Skeletal muscle satellite cell (primary cell): ENCODE measurements around the gene RAB8B.

Experiments used
- H3K27me3 ChIP-seq: 2 replicates; pipeline ENCODE4 v1.7.0; 2013; ENCODE audit warnings: low read length; ENCODE audit not compliant: control insufficient read depth, insufficient read depth
- H3K36me3 ChIP-seq: 2 replicates; pipeline ENCODE4 v1.7.0; 2013; ENCODE audit warnings: mild to moderate bottlenecking, control low read depth, low read length; ENCODE audit not compliant: insufficient read depth
- H3K4me1 ChIP-seq: 2 replicates; pipeline ENCODE4 v1.7.0; 2013; ENCODE audit warnings: low read length; ENCODE audit not compliant: control insufficient read depth, insufficient read depth
- H3K4me2 ChIP-seq: 2 replicates; pipeline ENCODE4 v1.7.0; 2013; ENCODE audit warnings: mild to moderate bottlenecking, low read length
- H3K4me3 ChIP-seq: 2 replicates; pipeline ENCODE4 v1.7.0; 2013; ENCODE audit warnings: low read length
- H3K9ac ChIP-seq: 2 replicates; pipeline ENCODE4 v1.7.0; 2013; ENCODE audit warnings: mild to moderate bottlenecking, low read depth, low read length, moderate library complexity
- H3K9me3 ChIP-seq: replicated peaks from 2 replicates; pipeline ENCODE4 v1.7.0; 2013; ENCODE audit warnings: mild to moderate bottlenecking, control low read depth, low read length

The RAB8B gene

DNA sequence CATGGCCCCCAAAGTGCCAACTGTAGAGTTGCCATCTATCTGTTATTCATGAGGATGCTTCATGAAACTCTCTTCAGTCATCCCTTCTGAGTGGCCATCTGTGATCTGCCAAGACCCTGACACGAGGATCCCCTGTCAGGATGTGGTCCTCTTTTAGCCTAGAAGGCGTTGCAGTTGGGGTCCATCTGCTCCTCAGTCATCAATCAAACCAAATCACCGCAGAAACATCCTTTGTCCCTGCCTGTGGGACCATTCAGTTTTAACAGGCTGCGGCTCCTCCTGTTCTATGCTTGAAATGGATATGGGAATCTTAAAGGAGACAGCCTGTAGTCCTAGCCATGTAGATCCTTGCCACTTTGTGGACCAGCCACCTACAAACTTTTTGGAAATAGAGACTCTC is 26.2 kb upstream of the RAB8B start:
- H3K36me3 ChIP-seq: no peaks in the 10 kb centered on the region
- peaks cover 3% of the 10 kb centered on the region for H3K4me1 ChIP-seq
- no peak overlapping the region for H3K4me2 ChIP-seq
- no peaks in the 10 kb centered on the region for H3K27me3 ChIP-seq
- H3K9me3 ChIP-seq: no peaks in the 10 kb centered on the region
- H3K4me3 ChIP-seq: no peak overlapping the region
- no peak overlapping the region for H3K9ac ChIP-seq

- Histone ChIP-seq H3K4me3 (no peak overlapping the region), H3K27me3 (no peaks in the 10 kb centered on the region), H3K9ac (no peak overlapping the region), H3K9me3 (no peaks in the 10 kb centered on the region), H3K4me2 (no peak overlapping the region), H3K4me1 (no peaks in the 10 kb centered on the region), H3K36me3 (no peaks in the 10 kb centered on the region)
Observed at GRCh38 chr15:63165166-63165859, 24.1 kb upstream of the RAB8B start.

DNA sequence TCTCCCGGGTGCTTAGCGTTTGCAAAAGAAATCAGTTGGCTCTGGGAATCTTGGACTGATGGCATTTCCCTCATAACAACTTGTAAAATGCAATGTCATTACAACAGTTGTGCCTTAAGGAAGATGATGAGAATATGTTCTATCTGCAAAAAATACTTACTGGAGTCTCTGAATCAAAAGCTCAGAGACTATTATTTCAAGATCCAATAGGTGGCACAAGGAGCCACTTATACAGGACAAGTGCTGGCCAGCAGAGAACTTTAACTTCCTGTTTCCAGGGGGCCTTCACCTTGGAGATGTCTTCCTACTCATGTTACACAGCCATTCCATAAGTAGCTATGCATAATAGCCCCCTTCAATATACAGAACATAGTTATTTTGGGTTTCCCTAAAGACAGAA is 23.2 kb upstream of the RAB8B start:
- H3K27me3 ChIP-seq: no peaks in the 10 kb centered on the region
- no peaks in the 10 kb centered on the region for H3K9me3 ChIP-seq
- no peak overlapping the region for H3K9ac ChIP-seq
- no peaks in the 10 kb centered on the region for H3K36me3 ChIP-seq
- no peak overlapping the region for H3K4me2 ChIP-seq
- H3K4me1 ChIP-seq: no peaks in the 10 kb centered on the region
- H3K4me3 ChIP-seq: no peak overlapping the region

GRCh38 chr15:63169788-63170187 is 19.6 kb upstream of the RAB8B start:
- Histone ChIP-seq H3K4me1 (no peaks in the 10 kb centered on the region), H3K36me3 (no peaks in the 10 kb centered on the region), H3K9ac (no peak overlapping the region), H3K4me2 (no peak overlapping the region), H3K4me3 (no peak overlapping the region), H3K27me3 (no peaks in the 10 kb centered on the region), H3K9me3 (no peaks in the 10 kb centered on the region)

DNA sequence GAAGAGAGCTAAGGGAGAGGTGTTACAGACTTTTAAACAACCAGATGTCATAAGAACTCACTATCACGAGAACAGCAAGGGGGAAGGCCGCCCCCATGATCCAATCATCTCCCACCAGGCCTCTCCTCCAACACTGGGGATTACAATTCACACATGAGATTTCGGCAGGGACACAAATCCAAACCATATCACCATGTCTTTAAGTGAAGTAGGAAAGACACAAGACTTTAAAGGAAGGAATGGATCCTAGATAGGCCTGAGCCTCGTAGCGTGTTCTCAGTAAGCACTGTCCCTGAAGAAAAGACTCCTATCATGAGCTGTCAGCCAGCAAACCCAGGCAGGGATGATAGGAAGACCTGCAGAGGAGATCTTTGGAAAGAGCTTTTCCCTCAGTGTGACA is 17.0 kb upstream of the RAB8B start:
- H3K4me1 ChIP-seq: no peaks in the 10 kb centered on the region
- no peak overlapping the region for H3K9ac ChIP-seq
- H3K27me3 ChIP-seq: no peaks in the 10 kb centered on the region
- no peaks in the 10 kb centered on the region for H3K9me3 ChIP-seq
- no peak overlapping the region for H3K4me2 ChIP-seq
- H3K36me3 ChIP-seq: no peaks in the 10 kb centered on the region
- no peak overlapping the region for H3K4me3 ChIP-seq

- H3K4me1 ChIP-seq: no peaks in the 10 kb centered on the region
- no peak overlapping the region for H3K4me3 ChIP-seq
Observed at GRCh38 chr15:63172851-63173451, 16.5 kb upstream of the RAB8B start.

DNA sequence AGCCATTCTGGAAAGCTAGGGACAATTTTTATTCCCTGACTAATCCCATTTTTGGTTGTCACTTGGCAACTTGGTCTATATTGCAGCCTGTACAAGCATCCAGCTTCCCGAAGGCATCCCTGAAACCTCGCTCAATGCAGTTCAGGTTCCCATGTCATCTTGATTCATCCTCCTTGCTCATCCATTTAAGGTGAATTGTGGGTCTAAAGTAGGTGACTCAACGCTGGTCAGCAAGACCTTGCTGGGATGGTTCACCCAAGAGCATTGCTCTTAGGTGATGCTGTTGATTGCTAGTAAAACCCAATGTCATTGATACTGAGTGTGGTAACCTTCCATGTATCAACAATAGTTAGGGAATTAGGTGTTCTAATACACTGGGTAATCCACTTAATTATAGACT is 13.1 kb upstream of the RAB8B start:
- H3K4me2 ChIP-seq: no peak overlapping the region
- no peaks in the 10 kb centered on the region for H3K9me3 ChIP-seq
- H3K36me3 ChIP-seq: no peaks in the 10 kb centered on the region
- H3K9ac ChIP-seq: no peak overlapping the region
- no peaks in the 10 kb centered on the region for H3K27me3 ChIP-seq
- H3K4me1 ChIP-seq: no peaks in the 10 kb centered on the region
- H3K4me3 ChIP-seq: no peak overlapping the region

More at GRCh38 chr15:63172851-63173451, 16.5 kb upstream of the RAB8B start:
- Histone ChIP-seq H3K9ac (no peak overlapping the region), H3K9me3 (no peaks in the 10 kb centered on the region), H3K36me3 (no peaks in the 10 kb centered on the region), H3K27me3 (no peaks in the 10 kb centered on the region), H3K4me2 (no peak overlapping the region)

DNA sequence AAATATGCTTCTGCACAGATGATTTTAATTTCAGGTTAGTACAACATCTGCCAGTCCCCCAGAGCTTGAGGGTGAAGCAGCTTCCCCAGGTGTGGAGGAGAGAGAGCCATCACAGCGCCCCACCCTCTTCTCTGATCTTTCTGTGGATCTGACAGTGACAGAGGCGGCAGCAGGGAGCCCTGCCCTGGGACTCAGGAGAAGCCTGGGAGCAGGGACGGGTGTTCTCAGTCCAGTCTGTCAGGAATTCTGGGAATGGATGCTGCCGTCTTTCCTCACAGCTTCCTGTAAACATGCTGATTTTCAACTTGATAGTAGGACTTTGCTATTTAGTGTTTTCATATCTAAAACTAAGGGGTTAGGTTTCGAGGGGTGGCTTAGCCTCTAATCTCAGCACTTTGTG is 11.4 kb upstream of the RAB8B start:
- H3K9me3 ChIP-seq: no peaks in the 10 kb centered on the region

GRCh38 chr15:63180746-63181145 is 8.7 kb upstream of the RAB8B start:
- no peaks in the 10 kb centered on the region for H3K27me3 ChIP-seq
- no peak overlapping the region for H3K4me3 ChIP-seq
- H3K9me3 ChIP-seq: no peaks in the 10 kb centered on the region
- H3K4me2 ChIP-seq: no peak overlapping the region
- no peak overlapping the region for H3K9ac ChIP-seq
- H3K4me1 ChIP-seq: peaks cover 7% of the 10 kb centered on the region
- H3K36me3 ChIP-seq: no peaks in the 10 kb centered on the region

More for the DNA sequence above, 11.4 kb upstream of the RAB8B start:
- no peak overlapping the region for H3K4me2 ChIP-seq
- H3K4me1 ChIP-seq: no peaks in the 10 kb centered on the region
- no peaks in the 10 kb centered on the region for H3K36me3 ChIP-seq
- H3K27me3 ChIP-seq: no peaks in the 10 kb centered on the region
- no peak overlapping the region for H3K9ac ChIP-seq
- H3K4me3 ChIP-seq: no peak overlapping the region

DNA sequence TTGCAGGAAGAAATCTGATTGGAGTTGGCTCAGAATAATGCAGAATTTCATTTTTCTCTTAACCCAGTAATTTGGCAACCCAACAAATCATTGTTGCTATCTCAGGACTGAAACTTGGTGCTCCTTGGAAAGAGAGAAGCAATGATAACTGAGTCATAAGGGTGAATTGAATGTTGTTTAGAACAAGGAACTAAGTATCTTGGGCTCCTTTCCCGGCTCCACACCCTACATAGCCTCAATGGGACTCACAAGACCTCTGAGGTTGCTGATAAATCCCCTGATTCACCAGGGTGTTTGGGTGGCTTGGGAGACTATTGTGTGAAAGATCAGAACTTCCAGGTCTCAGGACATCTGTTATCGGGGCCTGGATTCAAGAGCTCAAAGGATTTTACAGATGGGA is 7.8 kb upstream of the RAB8B start:
- H3K27me3 ChIP-seq: no peaks in the 10 kb centered on the region
- no peaks in the 10 kb centered on the region for H3K36me3 ChIP-seq
- no peaks in the 10 kb centered on the region for H3K9me3 ChIP-seq
- H3K9ac ChIP-seq: no peak overlapping the region
- peaks cover 12% of the 10 kb centered on the region for H3K4me1 ChIP-seq
- H3K4me2 ChIP-seq: no peak overlapping the region
- no peak overlapping the region for H3K4me3 ChIP-seq

DNA sequence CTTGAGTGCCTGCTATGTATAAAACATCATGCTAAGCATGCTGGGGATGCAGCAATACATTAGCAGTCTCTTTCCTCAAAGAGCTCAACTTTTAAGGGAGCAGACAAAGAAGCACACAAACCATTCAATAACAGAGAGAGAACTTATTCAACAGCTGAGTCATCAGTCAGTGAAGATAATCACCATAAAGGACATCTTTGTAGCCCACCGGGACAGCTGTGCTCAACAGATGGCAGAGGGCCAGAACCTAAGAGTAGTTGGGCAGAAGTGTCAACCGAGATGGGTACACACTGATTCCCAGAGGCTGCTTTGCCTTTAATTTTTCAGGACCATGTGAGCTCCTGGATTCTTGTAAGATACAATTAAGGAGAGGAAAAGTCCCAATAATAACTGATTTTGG is 4.2 kb upstream of the RAB8B start:
- H3K4me2 ChIP-seq: no peak overlapping the region
- peaks cover 21% of the 10 kb centered on the region for H3K4me1 ChIP-seq
- no peaks in the 10 kb centered on the region for H3K9me3 ChIP-seq
- no peak overlapping the region for H3K9ac ChIP-seq
- H3K4me3 ChIP-seq: no peak overlapping the region
- H3K36me3 ChIP-seq: no peaks in the 10 kb centered on the region
- no peaks in the 10 kb centered on the region for H3K27me3 ChIP-seq

DNA sequence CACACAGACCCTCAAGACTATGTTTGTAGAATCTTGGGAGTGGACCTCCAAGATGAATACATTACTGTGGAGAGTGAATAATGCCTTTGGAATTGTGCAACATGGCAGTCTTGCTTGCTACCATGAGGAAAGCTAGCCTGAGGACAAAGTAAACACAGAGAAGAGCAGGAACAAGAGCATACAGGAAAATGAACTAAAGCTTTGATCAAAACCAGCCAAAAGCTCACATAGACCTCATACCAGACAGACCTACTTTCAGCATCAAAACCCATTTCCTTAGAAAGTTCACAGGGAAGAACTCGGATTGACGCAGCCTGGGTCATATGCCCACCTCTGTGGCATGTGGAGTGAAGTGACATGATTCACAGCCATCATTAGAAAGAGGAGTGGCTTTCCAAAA is 3.3 kb upstream of the RAB8B start:
- peaks cover 25% of the 10 kb centered on the region for H3K4me1 ChIP-seq
- H3K4me2 ChIP-seq: no peak overlapping the region
- H3K36me3 ChIP-seq: no peaks in the 10 kb centered on the region
- no peak overlapping the region for H3K9ac ChIP-seq
- no peaks in the 10 kb centered on the region for H3K9me3 ChIP-seq
- no peak overlapping the region for H3K4me3 ChIP-seq
- no peaks in the 10 kb centered on the region for H3K27me3 ChIP-seq
